T-helper 2 cell treated with Interferon-gamma antibody and Interleukin-4, amounts not matched to agents 5 μg/mL and 100 μg/mL, for 36 hours (primary cell): ENCODE data around the gene FKBP9.
"Not testable (repeated sequence)": the region's sequence is repeated elsewhere in the genome, so short reads cannot be mapped to it uniquely, and the experiment has no call there.

ENCODE experiments used
- DNase-seq: peaks from one replicate; pipeline ENCODE4 v3.0.0; 2021; ENCODE audit warnings: low spot score
- H3K27ac Mint-ChIP-seq: one replicate; pipeline ENCODE4 v1.8.0; 2021; ENCODE audit warnings: mild to moderate bottlenecking, mixed read lengths
- H3K27me3 Mint-ChIP-seq: one replicate; pipeline ENCODE4 v1.8.0; 2021; ENCODE audit warnings: low read depth, mixed read lengths
- H3K36me3 Mint-ChIP-seq: one replicate; pipeline ENCODE4 v1.8.0; 2021; ENCODE audit warnings: low read depth, mixed read lengths
- H3K4me1 Mint-ChIP-seq: one replicate; pipeline ENCODE4 v1.8.0; 2021; ENCODE audit warnings: low read depth, mixed read lengths
- H3K4me3 Mint-ChIP-seq: one replicate; pipeline ENCODE4 v1.8.0; 2022; ENCODE audit warnings: mild to moderate bottlenecking, moderate library complexity, mixed read lengths
- H3K9me3 Mint-ChIP-seq: one replicate; pipeline ENCODE4 v1.8.0; 2021; ENCODE audit warnings: mixed read lengths

FKBP9 gene

GRCh38 chr7:32941181-32941580, 16.1 kb upstream of the FKBP9 start:
- H3K4me3 Mint-ChIP-seq, result peak overlapping the region; percentile 90
- H3K36me3 Mint-ChIP-seq, result peaks cover 5% of the 10 kb centered on the region
- H3K4me1 Mint-ChIP-seq, result peaks cover 18% of the 10 kb centered on the region
- DNase-seq, result no peak
- peaks cover 5% of the 10 kb centered on the region for H3K9me3 Mint-ChIP-seq
- no peak overlapping the region for H3K27ac Mint-ChIP-seq
- H3K27me3 Mint-ChIP-seq, result peaks cover 9% of the 10 kb centered on the region

- Mint-ChIP-seq H3K9me3 (peaks cover 5% of the 10 kb centered on the region), H3K27me3 (peaks cover 9% of the 10 kb centered on the region), H3K4me1 (peaks cover 18% of the 10 kb centered on the region), H3K4me3 (peak overlapping the region; percentile 90), H3K36me3 (peaks cover 5% of the 10 kb centered on the region), H3K27ac (peak overlapping the region; percentile 69)
- no peak for DNase-seq
Observed at GRCh38 chr7:32941681-32942414, 15.4 kb upstream of the FKBP9 start.

GRCh38 chr7:32942415-32943251, 14.6 kb upstream of the FKBP9 start:
- peak; percentile 74 for DNase-seq
- peaks cover 9% of the 10 kb centered on the region for H3K27me3 Mint-ChIP-seq
- peaks cover 10% of the 10 kb centered on the region for H3K9me3 Mint-ChIP-seq
- H3K4me1 Mint-ChIP-seq, result peaks cover 18% of the 10 kb centered on the region
- H3K36me3 Mint-ChIP-seq, result peaks cover 5% of the 10 kb centered on the region
- peak overlapping the region; percentile 69 for H3K27ac Mint-ChIP-seq
- H3K4me3 Mint-ChIP-seq, result peak overlapping the region; percentile 90

- H3K27ac Mint-ChIP-seq, result no peak overlapping the region
- peaks cover 18% of the 10 kb centered on the region for H3K9me3 Mint-ChIP-seq
- H3K4me3 Mint-ChIP-seq, result peak overlapping the region; percentile 63
- peaks cover 6% of the 10 kb centered on the region for H3K36me3 Mint-ChIP-seq
- H3K4me1 Mint-ChIP-seq, result peaks cover 18% of the 10 kb centered on the region
- H3K27me3 Mint-ChIP-seq, result peaks cover 9% of the 10 kb centered on the region
- DNase-seq, result no peak
Observed at GRCh38 chr7:32943252-32944030, 13.8 kb upstream of the FKBP9 start.

GRCh38 chr7:32947420-32947983, 9.7 kb upstream of the FKBP9 start:
- no peak overlapping the region for H3K4me3 Mint-ChIP-seq
- peaks cover 1% of the 10 kb centered on the region for H3K36me3 Mint-ChIP-seq
- H3K27ac Mint-ChIP-seq, result no peak overlapping the region
- peaks cover 11% of the 10 kb centered on the region for H3K27me3 Mint-ChIP-seq
- no peaks in the 10 kb centered on the region for H3K4me1 Mint-ChIP-seq
- H3K9me3 Mint-ChIP-seq, result peaks cover 21% of the 10 kb centered on the region
- DNase-seq, result no peak

- no peak for DNase-seq
- no peak overlapping the region for H3K27ac Mint-ChIP-seq
- peaks cover 11% of the 10 kb centered on the region for H3K27me3 Mint-ChIP-seq
- H3K9me3 Mint-ChIP-seq, result peaks cover 21% of the 10 kb centered on the region
- peaks cover 1% of the 10 kb centered on the region for H3K36me3 Mint-ChIP-seq
- H3K4me3 Mint-ChIP-seq, result no peak overlapping the region
- no peaks in the 10 kb centered on the region for H3K4me1 Mint-ChIP-seq
Observed at GRCh38 chr7:32948202-32948601, 9.0 kb upstream of the FKBP9 start.

GRCh38 chr7:32952876-32953275, 4.4 kb upstream of the FKBP9 start:
- Mint-ChIP-seq H3K4me3 (no peak overlapping the region), H3K4me1 (peaks cover under 1% of the 10 kb centered on the region), H3K27ac (no peak overlapping the region), H3K36me3 (peaks cover 1% of the 10 kb centered on the region), H3K27me3 (peaks cover 9% of the 10 kb centered on the region), H3K9me3 (peaks cover 9% of the 10 kb centered on the region)
- no peak for DNase-seq

- Mint-ChIP-seq H3K36me3 (no peaks in the 10 kb centered on the region), H3K27ac (no peak overlapping the region), H3K4me1 (peaks cover 2% of the 10 kb centered on the region), H3K9me3 (no peaks in the 10 kb centered on the region), H3K4me3 (peak overlapping the region; percentile 77), H3K27me3 (peaks cover 30% of the 10 kb centered on the region)
- no peak for DNase-seq
Observed at GRCh38 chr7:32958046-32959025, 1.1 kb downstream of the FKBP9 start.

GRCh38 chr7:32963880-32964301, 6.7 kb downstream of the FKBP9 start:
- H3K27ac Mint-ChIP-seq, DNase-seq, H3K9me3 Mint-ChIP-seq, H3K36me3 Mint-ChIP-seq, H3K4me3 Mint-ChIP-seq, H3K4me1 Mint-ChIP-seq: not testable (repeated sequence)
- peaks cover 16% of the 10 kb centered on the region for H3K27me3 Mint-ChIP-seq

- not testable (repeated sequence) for H3K4me1 Mint-ChIP-seq, H3K9me3 Mint-ChIP-seq, H3K4me3 Mint-ChIP-seq, H3K36me3 Mint-ChIP-seq, H3K27ac Mint-ChIP-seq, DNase-seq
- peaks cover 13% of the 10 kb centered on the region for H3K27me3 Mint-ChIP-seq
Observed at GRCh38 chr7:32964461-32965159, 7.4 kb downstream of the FKBP9 start.

GRCh38 chr7:32966489-32967267, 9.4 kb downstream of the FKBP9 start:
- not testable (repeated sequence) for H3K4me1 Mint-ChIP-seq, H3K27me3 Mint-ChIP-seq, H3K9me3 Mint-ChIP-seq, H3K36me3 Mint-ChIP-seq, DNase-seq, H3K27ac Mint-ChIP-seq, H3K4me3 Mint-ChIP-seq

GRCh38 chr7:32967268-32967582, 10.0 kb downstream of the FKBP9 start:
- H3K36me3 Mint-ChIP-seq, H3K27ac Mint-ChIP-seq, H3K27me3 Mint-ChIP-seq, H3K9me3 Mint-ChIP-seq, H3K4me3 Mint-ChIP-seq, H3K4me1 Mint-ChIP-seq, DNase-seq: not testable (repeated sequence)
